HG03575 (cell line): Measurements from ENCODE around the gene TTC17.
"Not testable (repeated sequence)": the region's sequence is repeated elsewhere in the genome, so short reads cannot be mapped to it uniquely, and the experiment has no call there.

ENCODE experiments used
- ATAC-seq: cut with Tn5 transposase; IDR thresholded peaks from one replicate; pipeline ENCODE4 v1.9.1; 2021; ENCODE audit not compliant: unreplicated experiment, insufficient number of reproducible peaks, low FRiP score; ENCODE audit errors: extremely low read depth

The TTC17 gene

GRCh38 chr11:43430916-43431315 is 72.2 kb downstream of the TTC17 start:
- not testable (repeated sequence) for ATAC-seq

DNA sequence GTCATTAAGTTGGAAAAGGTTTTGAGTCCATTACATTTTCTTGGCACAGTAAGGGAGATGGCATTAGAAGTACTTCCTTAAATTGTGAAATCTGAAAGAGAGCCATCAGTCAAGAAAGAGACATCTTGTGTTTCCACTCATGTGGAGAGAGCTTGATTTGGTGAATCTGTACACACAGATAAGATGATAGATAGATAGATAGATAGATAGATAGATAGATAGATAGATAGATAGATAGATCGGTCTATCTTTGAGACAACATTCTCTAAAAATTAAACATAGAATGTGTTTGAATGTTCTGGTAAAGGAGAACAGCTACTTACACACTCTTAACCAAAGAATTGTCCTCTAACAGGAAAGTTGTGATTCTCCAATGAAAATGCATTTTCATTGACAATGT is 76.2 kb downstream of the TTC17 start:
- ATAC-seq, result no peak

- ATAC-seq, result no peak
Observed at GRCh38 chr11:43440486-43440885, 81.8 kb downstream of the TTC17 start.

GRCh38 chr11:43443811-43444210 is 85.1 kb downstream of the TTC17 start:
- ATAC-seq, result no peak

DNA sequence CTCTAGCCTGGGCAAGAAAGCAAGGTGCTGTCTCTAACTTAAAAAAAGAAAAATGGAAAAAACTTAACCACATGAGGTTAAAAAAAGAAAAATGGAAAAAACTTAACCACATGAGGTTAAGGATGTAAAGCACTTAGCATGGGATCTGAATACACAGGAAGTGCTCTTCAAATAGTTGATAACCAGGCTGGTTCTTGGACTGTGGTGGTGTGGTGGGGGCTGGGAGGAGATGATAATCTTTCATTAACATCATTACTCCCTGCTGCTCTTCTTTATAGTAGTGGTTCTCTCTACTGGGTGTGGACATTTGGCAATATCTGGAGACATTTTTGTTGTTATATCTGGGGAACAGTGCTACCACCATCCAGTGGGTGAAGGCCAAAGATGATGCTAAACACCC is 88.4 kb downstream of the TTC17 start:
- ATAC-seq, result no peak

DNA sequence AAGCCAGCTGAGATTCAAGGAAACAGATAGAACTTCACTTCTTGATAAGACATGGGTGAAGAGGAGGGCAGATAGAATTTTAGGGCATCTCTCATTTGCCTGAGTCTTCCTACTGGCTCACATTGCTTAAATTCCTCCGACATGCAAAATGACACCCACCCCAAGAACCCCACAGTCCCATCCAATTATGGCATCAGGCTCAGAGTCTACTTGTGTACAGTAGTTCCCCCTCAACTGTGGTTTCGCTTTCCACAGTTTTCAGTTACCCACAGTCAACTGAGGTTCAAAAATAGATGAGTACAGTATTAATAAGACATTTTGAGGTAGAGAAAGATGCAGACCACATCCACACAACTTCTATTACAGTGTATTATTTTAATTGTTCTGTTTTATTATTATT is 99.8 kb downstream of the TTC17 start:
- no peak for ATAC-seq

GRCh38 chr11:43459246-43459645 is 100.5 kb downstream of the TTC17 start:
- ATAC-seq, result no peak

DNA sequence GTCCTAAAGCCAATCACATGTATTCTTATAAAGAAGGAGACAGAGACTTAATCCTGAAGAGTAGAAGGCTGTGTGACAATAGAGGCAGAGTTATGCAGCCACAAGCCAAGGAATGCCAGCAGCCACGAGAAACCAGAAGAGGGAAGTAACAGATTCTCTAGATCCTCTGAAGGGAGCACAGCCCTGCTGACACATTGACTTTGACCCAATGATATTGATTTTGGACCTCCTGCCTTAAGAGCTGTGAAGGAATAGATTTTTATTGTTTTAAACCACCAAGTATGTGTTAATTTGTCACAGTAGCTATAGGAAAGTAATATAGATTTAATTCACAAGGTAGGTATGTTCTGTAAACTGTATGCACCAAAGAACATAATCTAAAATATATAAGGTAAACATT is 103.6 kb downstream of the TTC17 start:
- no peak for ATAC-seq

DNA sequence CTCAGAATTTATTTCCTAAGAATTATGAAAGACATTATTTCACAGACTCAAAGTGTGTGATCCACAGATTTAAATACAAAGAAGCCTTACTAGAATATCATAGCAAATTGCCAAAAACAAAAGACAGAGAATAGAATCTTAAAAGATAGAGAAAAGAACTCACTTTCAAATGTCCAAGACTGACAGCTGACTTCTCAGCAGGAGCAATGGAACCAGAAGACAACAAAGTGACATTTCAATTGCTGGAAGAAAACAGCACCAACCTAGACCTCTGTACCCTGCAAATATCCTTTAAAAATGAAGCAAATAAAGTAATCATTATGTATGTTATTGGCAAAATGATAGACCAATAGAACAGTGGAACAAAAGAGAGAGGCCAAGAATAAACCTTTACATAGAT is 109.2 kb downstream of the TTC17 start:
- no peak for ATAC-seq

DNA sequence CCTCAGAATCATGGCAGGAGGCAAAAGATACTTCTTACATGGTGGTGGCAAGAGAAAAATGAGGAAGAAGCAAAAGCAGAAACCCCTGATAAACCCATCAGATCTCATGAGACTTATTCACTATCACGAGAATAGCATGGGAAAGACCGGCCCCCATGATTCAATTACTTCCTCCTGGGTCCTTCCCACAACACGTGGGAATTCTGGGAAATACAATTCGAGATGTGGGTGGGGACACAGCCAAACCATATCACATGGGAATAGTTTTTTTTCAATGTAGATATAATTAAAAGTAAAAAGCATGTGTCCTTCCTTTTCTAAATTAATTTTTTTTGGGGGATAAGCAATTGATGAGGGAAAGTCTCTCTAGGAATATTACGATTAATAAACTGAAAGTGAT is 118.8 kb downstream of the TTC17 start:
- not testable (repeated sequence) for ATAC-seq

GRCh38 chr11:43486141-43486540 is 127.4 kb downstream of the TTC17 start:
- no peak for ATAC-seq

DNA sequence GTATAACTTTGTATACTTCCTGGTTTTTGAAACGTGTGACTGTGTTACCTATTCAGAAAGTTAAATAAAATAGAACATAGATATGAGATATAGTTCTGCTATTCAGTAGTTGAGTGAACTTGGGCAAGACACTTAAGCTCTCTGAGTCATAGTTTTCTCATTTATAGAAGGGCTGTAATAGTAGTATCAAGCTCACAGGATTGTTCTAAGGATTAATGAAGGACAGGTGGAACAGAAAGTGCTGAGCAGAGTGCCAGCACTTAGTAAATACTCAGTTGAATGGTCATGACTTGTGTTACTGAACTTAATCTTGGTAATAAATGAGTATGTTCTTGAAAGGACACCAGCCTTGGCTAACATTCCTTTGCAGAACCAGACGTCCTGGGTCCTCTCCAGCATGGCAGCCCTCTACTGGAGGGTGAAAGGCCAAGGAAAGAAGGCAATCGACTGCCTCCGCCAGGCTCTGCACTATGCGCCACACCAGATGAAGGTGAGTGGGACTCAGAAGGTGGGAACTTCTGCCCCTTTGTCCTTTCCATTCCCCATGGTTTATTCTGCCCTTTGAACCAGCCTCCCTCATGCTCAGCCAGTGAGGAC is 131.2 kb downstream of the TTC17 start:
- ATAC-seq, result no peak

DNA sequence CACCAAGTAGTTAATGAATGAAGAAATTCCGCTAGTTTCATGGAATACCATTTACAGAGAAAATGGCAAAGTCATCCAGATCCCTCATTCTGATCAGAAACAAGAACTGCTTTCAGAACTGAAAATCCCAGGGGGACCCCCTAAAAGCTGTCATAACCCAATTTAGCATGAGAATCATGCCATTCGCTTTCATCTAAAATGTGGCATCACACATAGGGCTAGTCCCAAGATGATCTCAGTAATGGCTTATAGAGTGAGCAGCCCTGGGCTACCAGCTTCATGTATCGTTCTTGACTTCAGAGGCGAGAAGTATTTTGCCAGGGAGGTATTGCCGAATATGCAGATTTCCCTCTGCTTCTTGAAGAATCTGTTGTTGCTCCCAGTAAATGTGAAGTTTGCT is 134.0 kb downstream of the TTC17 start:
- no peak for ATAC-seq

- no peak for ATAC-seq
Observed at GRCh38 chr11:43493431-43493830, 134.7 kb downstream of the TTC17 start.

GRCh38 chr11:43497144-43497543 is 138.4 kb downstream of the TTC17 start:
- ATAC-seq, result no peak

DNA sequence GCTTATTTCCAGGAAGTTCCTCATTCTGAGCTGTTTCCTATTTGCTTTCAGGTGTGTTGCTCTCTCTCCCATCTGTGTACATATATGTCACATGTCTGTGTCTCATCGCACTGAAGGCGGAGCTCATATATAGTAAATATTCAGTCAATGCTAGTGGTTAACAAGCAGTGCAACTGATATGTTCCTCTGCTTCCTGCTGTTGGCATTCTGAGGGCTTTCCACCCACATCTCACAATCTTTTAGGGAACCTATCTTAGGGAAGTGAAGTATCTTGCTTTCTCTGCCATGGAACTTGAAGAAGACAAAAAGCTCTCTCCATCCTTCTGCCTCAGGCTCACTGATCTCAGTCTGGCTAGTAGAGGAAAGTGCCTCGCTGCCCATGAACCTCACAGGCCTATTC is 139.8 kb downstream of the TTC17 start:
- no peak for ATAC-seq

GRCh38 chr11:43503417-43503816 is 144.7 kb downstream of the TTC17 start:
- ATAC-seq, result no peak

GRCh38 chr11:43504316-43504950 is 145.7 kb downstream of the TTC17 start:
- ATAC-seq, result no peak

DNA sequence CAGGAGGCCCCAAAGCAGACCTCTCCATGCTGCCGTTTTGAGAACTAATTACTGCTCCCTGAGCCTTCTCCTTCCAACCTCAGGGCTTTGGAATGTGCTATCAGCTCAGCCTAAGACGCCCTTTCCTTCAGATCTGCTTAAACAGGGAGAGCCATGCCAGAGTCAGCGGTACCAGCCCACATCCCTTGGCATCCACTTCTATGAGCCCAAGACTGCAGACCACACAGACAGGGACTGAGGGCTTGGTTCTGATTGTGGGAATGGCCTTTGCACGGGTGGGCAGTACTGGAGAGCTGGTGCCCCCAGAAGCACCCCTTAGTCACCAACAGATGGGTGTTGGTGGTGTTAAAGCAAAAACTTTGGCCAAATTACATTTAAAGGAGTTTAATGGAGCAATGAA is 146.5 kb downstream of the TTC17 start:
- no peak for ATAC-seq

DNA sequence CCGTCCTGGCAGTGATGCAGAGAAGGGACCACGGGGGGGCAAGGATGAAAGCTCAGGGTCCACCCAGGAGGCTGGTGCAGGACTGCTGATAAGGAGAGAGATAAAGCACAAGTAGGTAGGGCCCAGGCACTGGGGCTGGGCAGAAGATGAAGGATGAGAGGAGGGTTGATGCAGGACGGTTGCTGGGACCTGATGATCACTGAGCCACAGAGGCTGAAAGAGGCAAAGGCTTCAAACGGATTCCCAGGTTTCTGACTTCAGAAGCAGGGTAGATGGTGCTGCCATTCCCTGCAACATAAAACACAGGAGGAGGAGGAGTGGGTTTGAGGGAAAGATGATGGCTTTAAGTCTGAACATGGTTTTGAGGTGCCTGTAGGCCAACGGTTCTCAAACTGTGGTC is 148.5 kb downstream of the TTC17 start:
- no peak for ATAC-seq

DNA sequence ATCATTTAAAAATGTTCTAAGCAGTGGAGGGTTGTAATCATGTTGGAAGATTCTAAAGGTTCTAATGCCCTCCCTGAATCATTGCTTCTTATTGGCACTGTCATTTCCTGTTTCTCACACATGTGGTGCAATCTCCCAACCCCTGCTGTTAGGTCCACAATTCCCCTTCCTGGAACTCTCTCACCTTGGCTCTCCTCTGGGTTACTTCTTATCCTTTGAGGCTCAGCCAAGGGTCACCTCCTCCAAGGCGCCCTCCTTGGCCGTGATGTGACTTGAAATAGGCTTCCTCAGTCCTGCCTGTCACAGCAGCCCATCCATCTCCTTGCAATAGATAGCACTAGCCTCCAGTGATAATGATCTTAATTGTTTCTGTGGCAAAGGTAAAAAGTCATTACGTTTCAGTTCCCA is 149.8 kb downstream of the TTC17 start:
- no peak for ATAC-seq
